GM19467 (cell line): ENCODE results near the gene SDS.

Experiments used
- ATAC-seq: cut with Tn5 transposase; IDR thresholded peaks from one replicate; pipeline ENCODE4 v1.9.1; 2021; ENCODE audit warnings: mild to moderate bottlenecking, moderate library complexity; ENCODE audit not compliant: unreplicated experiment

The SDS gene, protein sequence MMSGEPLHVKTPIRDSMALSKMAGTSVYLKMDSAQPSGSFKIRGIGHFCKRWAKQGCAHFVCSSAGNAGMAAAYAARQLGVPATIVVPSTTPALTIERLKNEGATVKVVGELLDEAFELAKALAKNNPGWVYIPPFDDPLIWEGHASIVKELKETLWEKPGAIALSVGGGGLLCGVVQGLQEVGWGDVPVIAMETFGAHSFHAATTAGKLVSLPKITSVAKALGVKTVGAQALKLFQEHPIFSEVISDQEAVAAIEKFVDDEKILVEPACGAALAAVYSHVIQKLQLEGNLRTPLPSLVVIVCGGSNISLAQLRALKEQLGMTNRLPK

GRCh38 chr12:113403435-113404415, at the start of gene SDS:
Gene SDS (minus strand): TSS chr12:113403887. CDS start chr12:113399708, 4,179 bp downstream.
- no peak for ATAC-seq

GRCh38 chr12:113453330-113453729, 49.6 kb upstream of the SDS start:
- ATAC-seq: no peak

DNA sequence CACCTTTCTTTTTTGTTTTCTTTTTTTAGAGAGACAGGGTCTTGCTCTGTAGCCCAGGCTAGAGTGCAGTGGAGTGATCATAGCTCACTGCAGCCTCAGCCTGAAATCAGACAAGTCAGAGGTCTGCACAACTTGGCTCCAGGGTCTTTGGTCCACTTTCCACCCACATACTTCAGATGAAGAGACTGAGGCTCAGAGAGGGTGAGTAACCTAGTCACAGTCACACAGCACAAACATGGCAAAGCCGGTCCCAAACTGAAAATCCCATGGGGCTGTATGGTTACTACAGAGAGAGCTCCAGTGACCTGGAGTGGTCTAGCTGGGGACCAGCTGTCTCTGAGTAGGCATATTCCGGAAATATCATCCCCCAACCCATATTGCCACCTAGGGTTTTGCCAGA, 48.8 kb upstream of the SDS start:
- no peak for ATAC-seq

DNA sequence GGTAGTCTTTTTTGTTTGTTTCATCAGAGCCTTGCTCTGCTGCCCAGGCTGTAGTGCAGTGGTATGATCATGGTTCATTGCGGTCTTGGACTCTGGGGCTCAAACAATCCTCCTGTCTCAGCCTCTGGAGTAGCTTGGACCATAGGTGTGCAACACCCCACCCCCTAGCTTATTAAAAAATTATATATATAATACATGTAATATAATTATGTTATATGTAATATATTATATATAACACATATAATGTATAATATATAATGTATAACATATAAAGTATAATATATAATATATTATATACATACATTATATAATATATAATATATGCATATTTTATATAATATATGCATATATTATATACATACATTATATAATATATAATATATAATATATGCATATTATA, 46.2 kb upstream of the SDS start:
- no peak for ATAC-seq

DNA sequence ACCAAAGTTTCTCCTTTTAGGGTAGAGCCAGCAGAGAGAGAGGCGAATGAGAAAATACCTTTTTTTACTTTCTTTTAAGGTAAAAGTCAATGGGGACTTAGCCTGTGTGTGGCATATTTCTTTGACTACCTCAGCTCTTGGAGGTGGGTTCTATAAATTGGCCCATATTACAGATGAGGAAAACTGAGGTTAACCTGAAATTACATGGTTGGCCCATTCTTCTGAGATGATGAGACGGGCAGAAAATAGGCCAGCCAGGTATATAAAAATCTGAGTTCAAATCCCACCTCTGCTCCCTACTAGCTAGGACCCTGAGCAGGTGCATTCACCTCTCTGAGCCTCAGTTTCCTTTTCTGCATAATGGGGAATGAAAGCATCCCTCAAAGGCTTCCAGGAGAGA, 45.6 kb upstream of the SDS start:
- ATAC-seq: no peak

GRCh38 chr12:113448873-113449272, 45.2 kb upstream of the SDS start:
- no peak for ATAC-seq

DNA sequence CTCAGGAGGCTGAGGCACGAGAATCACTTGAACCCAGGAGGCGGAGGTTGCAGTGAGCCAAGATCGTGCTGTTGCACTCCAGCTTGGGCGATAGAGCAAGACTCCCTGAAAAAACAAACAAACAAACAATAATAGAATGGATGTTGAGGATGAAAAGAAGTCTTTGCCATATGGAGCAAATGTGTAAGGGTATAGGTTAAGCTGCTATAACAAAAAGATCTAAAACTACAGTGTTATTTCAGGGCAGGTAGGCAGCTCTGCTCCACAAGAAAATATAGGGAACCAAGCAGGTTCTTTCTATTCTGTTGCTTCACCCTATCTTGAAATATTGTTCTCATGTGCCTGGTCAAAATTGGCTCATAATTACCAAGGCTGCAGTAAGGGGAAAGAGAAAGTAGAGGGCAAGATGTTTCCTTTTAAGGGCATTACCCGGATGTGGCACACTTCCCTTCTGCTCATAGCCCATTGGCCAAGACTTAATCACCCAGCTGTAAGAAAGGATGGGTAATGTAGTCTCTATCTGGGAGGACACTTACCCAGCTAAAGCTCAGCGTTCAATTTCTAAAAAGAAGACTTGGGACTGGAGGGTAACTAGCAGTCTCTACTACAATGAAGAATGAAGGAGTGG, 42.0 kb upstream of the SDS start:
- ATAC-seq: no peak

GRCh38 chr12:113443030-113443539, 39.4 kb upstream of the SDS start:
- ATAC-seq: no peak

DNA sequence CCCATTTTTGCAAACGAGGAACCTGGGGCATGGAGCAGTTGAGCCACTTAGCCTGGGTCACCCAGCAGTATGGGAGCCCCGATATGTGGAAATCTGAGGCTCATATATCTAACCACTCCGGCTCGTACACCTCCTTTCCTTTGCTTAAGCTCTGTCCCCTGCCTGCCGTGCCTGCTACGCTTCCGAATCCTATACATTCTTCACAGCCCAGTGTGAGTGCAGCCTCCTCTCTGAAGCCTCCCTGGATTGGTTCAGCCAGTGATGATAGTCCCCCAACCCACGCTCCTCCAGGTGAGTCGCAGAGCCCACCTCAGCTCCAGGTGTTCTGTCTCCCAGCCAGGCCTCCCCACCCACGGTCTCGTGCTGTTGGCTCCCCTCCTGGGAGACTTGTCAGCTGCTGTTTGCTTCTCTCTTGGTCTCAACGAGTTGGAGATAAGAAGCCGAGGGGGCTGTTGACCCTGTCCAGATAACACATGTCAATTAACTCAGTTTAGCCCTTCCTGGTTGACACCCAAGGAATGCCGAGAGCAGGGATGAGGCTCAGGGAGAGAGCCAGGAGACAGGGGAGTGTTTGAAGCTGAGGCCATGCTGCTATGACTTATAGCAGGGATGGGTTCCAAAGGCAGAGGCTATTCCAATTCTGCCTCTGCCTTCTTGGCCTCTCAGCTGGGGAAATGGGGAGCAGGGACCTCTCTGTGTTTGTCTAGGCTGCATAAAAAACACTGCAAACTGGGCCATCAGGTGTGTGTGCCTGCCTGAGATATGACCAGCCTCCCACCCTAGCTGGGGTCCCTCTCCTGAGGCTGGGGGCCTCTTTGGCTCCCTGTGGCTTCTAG, 37.5 kb upstream of the SDS start:
- ATAC-seq: no peak

DNA sequence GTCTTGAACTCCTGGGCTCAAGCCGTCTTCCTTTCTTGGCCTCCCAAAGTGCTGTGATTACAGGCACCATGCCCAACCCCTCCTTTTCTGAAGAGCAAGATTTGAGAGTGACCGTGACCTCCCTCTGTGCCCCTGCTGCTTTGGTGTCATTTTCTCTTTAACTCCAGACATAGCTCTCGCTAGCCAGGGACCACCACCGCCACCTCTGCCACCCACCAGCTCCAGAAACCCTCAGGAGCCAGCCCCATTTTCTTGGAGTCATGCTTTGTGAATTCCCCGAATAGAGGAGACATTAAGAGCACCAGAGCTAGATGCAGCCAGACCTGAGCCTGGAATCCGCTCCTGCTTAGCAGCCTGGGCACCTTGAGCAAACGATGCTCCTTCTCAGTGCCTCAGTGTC, 36.6 kb upstream of the SDS start:
- ATAC-seq: no peak

- ATAC-seq: no peak
Observed at GRCh38 chr12:113439606-113440030, 35.9 kb upstream of the SDS start.

DNA sequence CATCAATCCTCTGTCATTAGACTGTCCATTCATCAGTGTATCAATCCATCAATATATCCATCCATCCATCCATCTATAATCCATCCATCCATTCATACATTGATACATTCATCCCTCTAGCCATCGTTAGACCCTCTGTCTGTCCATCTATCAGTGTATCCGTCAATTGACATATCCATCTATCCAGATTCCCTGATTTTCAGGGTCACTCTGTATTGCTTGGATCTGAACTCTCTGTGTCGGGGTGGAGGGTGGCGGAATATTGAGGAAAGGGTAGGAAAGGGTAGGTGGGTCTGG, 35.6 kb upstream of the SDS start:
- no peak for ATAC-seq

DNA sequence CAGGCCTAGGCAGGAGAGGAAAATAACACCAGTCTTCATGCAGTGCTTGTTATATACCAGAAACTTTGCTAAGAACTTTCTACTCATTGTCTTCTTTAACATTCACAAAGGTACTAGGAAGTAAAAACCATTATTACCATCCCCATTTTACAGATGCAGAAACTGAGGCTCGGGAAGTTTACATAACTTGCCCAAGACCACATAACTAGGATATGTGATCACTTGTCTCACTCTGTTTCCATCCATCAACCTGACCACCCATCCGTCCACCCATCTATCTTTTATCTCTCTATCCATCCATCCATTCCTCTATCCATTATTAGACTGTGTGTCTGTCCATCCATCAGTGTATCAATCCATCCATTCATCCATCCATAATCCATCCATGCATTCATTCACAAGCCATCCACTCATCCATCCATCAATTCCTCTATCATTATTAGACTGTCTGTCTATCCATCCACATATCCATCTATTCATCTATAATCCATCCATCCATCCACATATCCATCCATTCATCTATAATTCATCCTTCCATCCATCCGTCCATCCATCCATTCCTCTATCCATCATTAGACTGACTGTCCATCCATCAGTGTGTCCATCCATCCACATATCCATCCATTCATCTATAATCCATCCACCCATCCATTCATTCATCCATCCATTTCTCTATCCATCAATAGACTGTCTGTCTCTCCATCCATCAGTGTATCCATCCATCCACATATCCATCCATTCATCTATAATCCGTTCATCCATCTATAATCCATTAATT, 35.0 kb upstream of the SDS start:
- ATAC-seq: no peak

DNA sequence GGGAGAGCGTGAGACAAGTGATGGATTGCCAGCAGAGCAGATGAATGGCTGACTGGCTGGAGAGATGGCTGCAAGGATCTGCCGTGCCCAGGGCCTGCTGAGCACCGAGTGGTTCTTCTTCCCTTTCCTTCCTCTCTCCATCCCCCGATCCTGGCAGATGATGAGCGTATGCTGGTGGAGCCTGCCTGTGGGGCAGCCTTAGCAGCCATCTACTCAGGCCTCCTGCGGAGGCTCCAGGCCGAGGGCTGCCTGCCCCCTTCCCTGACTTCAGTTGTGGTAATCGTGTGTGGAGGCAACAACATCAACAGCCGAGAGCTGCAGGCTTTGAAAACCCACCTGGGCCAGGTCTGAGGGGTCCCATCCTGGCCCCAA, 34.0 kb upstream of the SDS start:
- no peak for ATAC-seq

- ATAC-seq: no peak
Observed at GRCh38 chr12:113436993-113437728, 33.5 kb upstream of the SDS start.

DNA sequence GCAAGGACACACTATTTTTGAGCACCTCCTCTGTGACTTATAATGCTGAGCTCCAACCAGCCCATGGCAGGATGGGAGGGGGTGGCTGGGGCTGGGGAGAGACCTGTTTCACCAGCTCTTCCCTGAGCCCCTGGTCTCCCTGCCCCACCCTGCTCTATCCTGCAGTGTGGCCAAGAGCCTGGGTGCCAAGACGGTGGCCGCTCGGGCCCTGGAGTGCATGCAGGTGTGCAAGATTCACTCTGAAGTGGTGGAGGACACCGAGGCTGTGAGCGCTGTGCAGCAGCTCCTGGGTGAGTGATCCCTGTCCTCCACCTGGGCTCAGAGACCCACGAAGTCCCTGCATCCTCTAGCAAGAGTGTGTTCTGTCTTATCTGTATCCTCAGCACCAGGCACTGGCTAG, 32.9 kb upstream of the SDS start:
- ATAC-seq: no peak

DNA sequence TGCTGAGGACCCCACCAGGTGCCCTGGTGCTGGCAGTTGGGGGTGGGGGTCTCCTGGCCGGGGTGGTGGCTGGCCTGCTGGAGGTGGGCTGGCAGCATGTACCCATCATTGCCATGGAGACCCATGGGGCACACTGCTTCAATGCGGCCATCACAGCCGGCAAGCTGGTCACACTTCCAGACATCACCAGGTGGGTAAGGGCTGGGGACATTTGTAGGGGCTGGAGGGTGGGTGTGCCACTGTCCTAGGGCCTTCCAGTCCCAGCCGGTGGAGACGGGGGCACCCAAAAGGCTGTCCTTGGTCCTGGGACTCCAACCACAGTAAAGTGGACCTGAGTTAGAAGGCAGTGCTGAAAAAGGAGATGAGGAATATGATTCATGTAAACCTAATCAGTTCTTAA, 31.7 kb upstream of the SDS start:
- ATAC-seq: no peak

DNA sequence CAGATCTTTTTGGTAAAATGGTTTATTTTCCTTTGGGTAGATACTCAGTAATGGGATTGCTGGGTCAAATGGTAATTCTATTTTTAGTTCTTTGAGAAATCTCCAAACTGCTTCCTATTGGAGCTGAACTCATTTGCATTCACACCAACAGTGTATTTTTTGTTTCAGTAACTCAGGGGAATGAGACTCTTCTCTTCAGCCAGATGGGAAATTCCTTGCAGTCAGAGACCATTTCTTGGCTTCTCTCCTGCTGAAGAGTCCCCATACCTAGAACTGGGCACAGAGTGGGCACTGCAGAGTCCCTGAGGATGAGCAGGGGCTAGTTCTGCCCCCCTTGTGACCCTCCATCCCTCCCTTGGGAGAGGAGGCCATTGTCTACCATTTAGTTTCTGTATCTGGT, 29.3 kb upstream of the SDS start:
- no peak for ATAC-seq

DNA sequence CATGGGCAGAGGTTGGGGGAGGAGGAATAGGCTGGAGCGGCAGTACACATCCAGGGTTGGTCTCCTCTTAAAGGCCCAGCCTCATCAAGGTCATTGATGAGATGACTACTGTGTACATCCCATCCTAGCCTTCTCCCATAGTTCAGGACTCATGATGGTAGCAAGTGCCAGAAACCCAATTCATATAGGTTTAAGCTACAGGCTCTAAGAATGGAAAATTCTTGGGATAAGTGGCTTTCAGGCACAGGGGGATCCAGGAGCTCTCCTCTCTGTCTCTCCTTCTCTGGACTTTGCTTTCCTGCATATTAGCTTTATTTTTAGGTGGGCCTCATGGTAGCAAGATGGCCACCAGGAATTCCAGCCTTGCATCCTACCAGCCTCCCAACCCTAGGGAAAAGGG, 24.8 kb upstream of the SDS start:
- no peak for ATAC-seq
